WTC11 (cell line): ENCODE measurements around the gene LGALS4. TPM values are rescaled to one million over a fixed set of nuclear protein-coding genes. Genes with fewer than 3 reads are reported as not detected.

Experiments
- ATAC-seq: fragments of 200-7000 bp; cut with Tn5 transposase; 2 replicates; pipeline ENCODE4 v1.10.0; 2021; ENCODE audit warnings: mild to moderate bottlenecking, moderate library complexity
- CTCF ChIA-PET: fragments of 300-600 bp; sonication (Branson Sonifier 250); formaldehyde crosslinking; loops from one replicate; lab custom pipeline; 2021; ENCODE audit warnings: antibody characterized with exemption; lab: Charles Lee
- POLR2A ChIA-PET: fragments of 350-600 bp; sonication (Branson Sonifier 250); formaldehyde crosslinking; loops from one replicate; lab custom pipeline; 2021; ENCODE audit warnings: antibody characterized with exemption; lab: Charles Lee
- DNase-seq: peaks from one replicate; pipeline ENCODE4 v3.0.0; 2021; ENCODE audit warnings: low spot score
- H3K27ac Mint-ChIP-seq: 2 replicates; pipeline ENCODE4 v1.8.0; 2021; ENCODE audit warnings: mixed read lengths
- H3K27me3 Mint-ChIP-seq: 2 replicates; pipeline ENCODE4 v1.8.0; 2021; ENCODE audit warnings: low read depth, mild to moderate bottlenecking, moderate library complexity, mixed read lengths
- H3K36me3 Mint-ChIP-seq: 2 replicates; pipeline ENCODE4 v1.8.0; 2021; ENCODE audit warnings: mixed read lengths
- H3K4me1 Mint-ChIP-seq: 2 replicates; pipeline ENCODE4 v1.8.0; 2022; ENCODE audit warnings: mixed read lengths
- H3K4me3 Mint-ChIP-seq: 2 replicates; pipeline ENCODE4 v1.8.0; 2021; ENCODE audit warnings: mild to moderate bottlenecking, moderate library complexity, mixed read lengths
- H3K9me3 Mint-ChIP-seq: 2 replicates; pipeline ENCODE4 v1.8.0; 2021; ENCODE audit warnings: mixed read lengths
- CREM ChIP-seq: sonication (generic); formaldehyde crosslinking; IDR thresholded peaks from 2 replicates; pipeline ENCODE4 v1.8.1; 2022; ENCODE audit warnings: mild to moderate bottlenecking, missing genetic modification reagents, moderate library complexity
- HMGXB4 ChIP-seq: sonication (generic); formaldehyde crosslinking; IDR thresholded peaks from 2 replicates; pipeline ENCODE4 v1.8.1; 2023; ENCODE audit warnings: mild to moderate bottlenecking, moderate library complexity, missing genetic modification reagents
- IRF2 ChIP-seq: sonication (generic); formaldehyde crosslinking; IDR thresholded peaks from 2 replicates; pipeline ENCODE4 v1.8.0; 2022; ENCODE audit warnings: low read depth, missing genetic modification reagents, borderline replicate concordance
- SP1 ChIP-seq: sonication (generic); formaldehyde crosslinking; conservative IDR thresholded peaks from 2 replicates; pipeline ENCODE4 v1.8.1; 2022; ENCODE audit warnings: missing genetic modification reagents
- TEAD4 ChIP-seq: sonication (generic); formaldehyde crosslinking; IDR thresholded peaks from 2 replicates; pipeline ENCODE4 v1.8.0; 2022; ENCODE audit warnings: mild to moderate bottlenecking, missing genetic modification reagents
- ZBTB21 ChIP-seq: sonication (generic); formaldehyde crosslinking; IDR thresholded peaks from 2 replicates; pipeline ENCODE4 v1.8.1; 2023; ENCODE audit warnings: mild to moderate bottlenecking, missing genetic modification reagents, borderline replicate concordance
- ZBTB43 ChIP-seq: sonication (generic); formaldehyde crosslinking; IDR thresholded peaks from 2 replicates; pipeline ENCODE4 v1.8.1; 2023; ENCODE audit warnings: mild to moderate bottlenecking, missing genetic modification reagents
- total RNA-seq: library from RNA; stranded (reverse); gene quantifications from 3 replicates; pipeline ENCODE4 v1.2.3, GENCODE V29; 2021
- TF ChIP-seq, protein P1 (sequence below): fragments of 250-450 bp; sonication (Bioruptor Pico); IDR thresholded peaks from 2 replicates; pipeline ENCODE4 v1.9.0; 2021; ENCODE audit warnings: mild to moderate bottlenecking
- TF ChIP-seq, protein P2 (sequence below): sonication (generic); formaldehyde crosslinking; conservative IDR thresholded peaks from 2 replicates; pipeline ENCODE4 v1.8.1; 2022; ENCODE audit warnings: mild to moderate bottlenecking, missing genetic modification reagents
- TF ChIP-seq, protein P3 (sequence below): sonication (generic); formaldehyde crosslinking; IDR thresholded peaks from 2 replicates; pipeline ENCODE4 v1.8.0; 2023; ENCODE audit warnings: missing genetic modification reagents, mild to moderate bottlenecking, borderline replicate concordance
- TF ChIP-seq, protein P4 (sequence below): fragments of 250-450 bp; sonication (Bioruptor Pico); IDR thresholded peaks from 2 replicates; pipeline ENCODE4 v1.9.0; 2021; ENCODE audit warnings: mild to moderate bottlenecking

Gene LGALS4
- total RNA-seq, 1 experiment from 2014 or later, result 1.5 TPM

DNA sequence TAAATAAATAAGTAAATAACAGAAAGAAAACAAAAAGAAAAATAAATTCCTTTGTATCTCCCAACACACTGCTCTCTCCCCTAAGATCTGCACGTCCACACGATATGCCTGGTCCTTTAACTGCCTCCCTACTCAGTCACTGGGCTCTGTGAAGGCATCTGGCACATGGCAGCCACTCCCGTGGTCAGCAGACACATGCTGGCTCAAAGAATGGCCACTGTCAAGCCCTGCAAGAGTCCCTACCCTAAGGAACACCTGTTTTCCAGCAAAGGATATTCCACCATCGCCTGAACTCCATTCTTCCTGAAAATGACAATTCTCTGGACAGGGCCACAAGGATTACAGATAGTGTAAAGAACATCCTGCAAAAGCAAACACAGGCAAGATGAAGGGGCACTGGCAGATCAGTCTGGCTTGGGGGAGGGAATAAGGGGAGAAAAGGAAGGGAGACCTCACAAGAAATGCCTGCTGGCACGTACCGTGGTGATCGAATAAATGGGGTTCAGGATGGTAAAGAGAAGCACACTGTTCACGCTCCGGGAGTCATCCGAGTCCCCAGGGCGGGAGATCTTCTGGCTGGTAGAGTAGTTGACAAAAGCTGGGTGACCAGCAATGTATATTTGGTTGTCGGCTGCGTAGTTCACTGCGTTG, 32.8 kb upstream of the LGALS4 start (continued):
- TF ChIP-seq, protein P1, sequence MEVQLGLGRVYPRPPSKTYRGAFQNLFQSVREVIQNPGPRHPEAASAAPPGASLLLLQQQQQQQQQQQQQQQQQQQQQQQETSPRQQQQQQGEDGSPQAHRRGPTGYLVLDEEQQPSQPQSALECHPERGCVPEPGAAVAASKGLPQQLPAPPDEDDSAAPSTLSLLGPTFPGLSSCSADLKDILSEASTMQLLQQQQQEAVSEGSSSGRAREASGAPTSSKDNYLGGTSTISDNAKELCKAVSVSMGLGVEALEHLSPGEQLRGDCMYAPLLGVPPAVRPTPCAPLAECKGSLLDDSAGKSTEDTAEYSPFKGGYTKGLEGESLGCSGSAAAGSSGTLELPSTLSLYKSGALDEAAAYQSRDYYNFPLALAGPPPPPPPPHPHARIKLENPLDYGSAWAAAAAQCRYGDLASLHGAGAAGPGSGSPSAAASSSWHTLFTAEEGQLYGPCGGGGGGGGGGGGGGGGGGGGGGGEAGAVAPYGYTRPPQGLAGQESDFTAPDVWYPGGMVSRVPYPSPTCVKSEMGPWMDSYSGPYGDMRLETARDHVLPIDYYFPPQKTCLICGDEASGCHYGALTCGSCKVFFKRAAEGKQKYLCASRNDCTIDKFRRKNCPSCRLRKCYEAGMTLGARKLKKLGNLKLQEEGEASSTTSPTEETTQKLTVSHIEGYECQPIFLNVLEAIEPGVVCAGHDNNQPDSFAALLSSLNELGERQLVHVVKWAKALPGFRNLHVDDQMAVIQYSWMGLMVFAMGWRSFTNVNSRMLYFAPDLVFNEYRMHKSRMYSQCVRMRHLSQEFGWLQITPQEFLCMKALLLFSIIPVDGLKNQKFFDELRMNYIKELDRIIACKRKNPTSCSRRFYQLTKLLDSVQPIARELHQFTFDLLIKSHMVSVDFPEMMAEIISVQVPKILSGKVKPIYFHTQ, result no peak
- TF ChIP-seq IRF2 (CRISPR knock-in tag), result no peak
- TF ChIP-seq, protein P2, sequence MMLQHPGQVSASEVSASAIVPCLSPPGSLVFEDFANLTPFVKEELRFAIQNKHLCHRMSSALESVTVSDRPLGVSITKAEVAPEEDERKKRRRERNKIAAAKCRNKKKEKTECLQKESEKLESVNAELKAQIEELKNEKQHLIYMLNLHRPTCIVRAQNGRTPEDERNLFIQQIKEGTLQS (CRISPR knock-in tag), result no peak
- TF ChIP-seq ZBTB43 (CRISPR knock-in tag), result no peak
- no peak for TF ChIP-seq HMGXB4 (CRISPR knock-in tag)

- peaks cover 26% of the 10 kb centered on the region for H3K4me1 Mint-ChIP-seq
- no peak for DNase-seq
- TF ChIP-seq TEAD4 (CRISPR knock-in tag), result no peak
- no peak for TF ChIP-seq CREM (CRISPR knock-in tag)
- no peak for TF ChIP-seq ZBTB21
- no peak for TF ChIP-seq SP1 (CRISPR knock-in tag)
- TF ChIP-seq, protein P3, sequence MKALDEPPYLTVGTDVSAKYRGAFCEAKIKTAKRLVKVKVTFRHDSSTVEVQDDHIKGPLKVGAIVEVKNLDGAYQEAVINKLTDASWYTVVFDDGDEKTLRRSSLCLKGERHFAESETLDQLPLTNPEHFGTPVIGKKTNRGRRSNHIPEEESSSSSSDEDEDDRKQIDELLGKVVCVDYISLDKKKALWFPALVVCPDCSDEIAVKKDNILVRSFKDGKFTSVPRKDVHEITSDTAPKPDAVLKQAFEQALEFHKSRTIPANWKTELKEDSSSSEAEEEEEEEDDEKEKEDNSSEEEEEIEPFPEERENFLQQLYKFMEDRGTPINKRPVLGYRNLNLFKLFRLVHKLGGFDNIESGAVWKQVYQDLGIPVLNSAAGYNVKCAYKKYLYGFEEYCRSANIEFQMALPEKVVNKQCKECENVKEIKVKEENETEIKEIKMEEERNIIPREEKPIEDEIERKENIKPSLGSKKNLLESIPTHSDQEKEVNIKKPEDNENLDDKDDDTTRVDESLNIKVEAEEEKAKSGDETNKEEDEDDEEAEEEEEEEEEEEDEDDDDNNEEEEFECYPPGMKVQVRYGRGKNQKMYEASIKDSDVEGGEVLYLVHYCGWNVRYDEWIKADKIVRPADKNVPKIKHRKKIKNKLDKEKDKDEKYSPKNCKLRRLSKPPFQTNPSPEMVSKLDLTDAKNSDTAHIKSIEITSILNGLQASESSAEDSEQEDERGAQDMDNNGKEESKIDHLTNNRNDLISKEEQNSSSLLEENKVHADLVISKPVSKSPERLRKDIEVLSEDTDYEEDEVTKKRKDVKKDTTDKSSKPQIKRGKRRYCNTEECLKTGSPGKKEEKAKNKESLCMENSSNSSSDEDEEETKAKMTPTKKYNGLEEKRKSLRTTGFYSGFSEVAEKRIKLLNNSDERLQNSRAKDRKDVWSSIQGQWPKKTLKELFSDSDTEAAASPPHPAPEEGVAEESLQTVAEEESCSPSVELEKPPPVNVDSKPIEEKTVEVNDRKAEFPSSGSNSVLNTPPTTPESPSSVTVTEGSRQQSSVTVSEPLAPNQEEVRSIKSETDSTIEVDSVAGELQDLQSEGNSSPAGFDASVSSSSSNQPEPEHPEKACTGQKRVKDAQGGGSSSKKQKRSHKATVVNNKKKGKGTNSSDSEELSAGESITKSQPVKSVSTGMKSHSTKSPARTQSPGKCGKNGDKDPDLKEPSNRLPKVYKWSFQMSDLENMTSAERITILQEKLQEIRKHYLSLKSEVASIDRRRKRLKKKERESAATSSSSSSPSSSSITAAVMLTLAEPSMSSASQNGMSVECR (CRISPR knock-in tag), result no peak
- TF ChIP-seq, protein P4, sequence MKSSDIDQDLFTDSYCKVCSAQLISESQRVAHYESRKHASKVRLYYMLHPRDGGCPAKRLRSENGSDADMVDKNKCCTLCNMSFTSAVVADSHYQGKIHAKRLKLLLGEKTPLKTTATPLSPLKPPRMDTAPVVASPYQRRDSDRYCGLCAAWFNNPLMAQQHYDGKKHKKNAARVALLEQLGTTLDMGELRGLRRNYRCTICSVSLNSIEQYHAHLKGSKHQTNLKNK, result no peak
- TF ChIP-seq, all 79 proteins: peak for 0
- H3K9me3 Mint-ChIP-seq, result no peaks in the 10 kb centered on the region
- ATAC-seq, result no peak
- no peak overlapping the region for H3K4me3 Mint-ChIP-seq
- ChIA-PET POLR2A (no interaction called here), CTCF (no interaction called here)
- peak overlapping the region; percentile 84 for H3K27ac Mint-ChIP-seq
- no peaks in the 10 kb centered on the region for H3K27me3 Mint-ChIP-seq
- H3K36me3 Mint-ChIP-seq, result peaks cover 94% of the 10 kb centered on the region
Observed at GRCh38 chr19:38844093-38844686, 31.4 kb upstream of the LGALS4 start.
